Activated CD4-positive, alpha-beta T cell treated with anti-CD3 and anti-CD28 coated beads, Interleukin-2, amount 50 U/mL, for 24 hours (primary cell): ENCODE data around the gene BCAP29.

Experiments
- DNase-seq, 2 donors: peaks; one replicate each; pipeline ENCODE4 v3.0.0-alpha.2; 2020; ENCODE audit warnings: low read depth in 1 of 2, low spot score in 1 of 2

The BCAP29 gene

GRCh38 chr7:107661865-107662379 lies 81.9 kb downstream of the BCAP29 start:
- no peak for DNase-seq

GRCh38 chr7:107663196-107663595 lies 83.2 kb downstream of the BCAP29 start:
- DNase-seq, result no peak

- DNase-seq, result no peak
These were observed 86.7 kb downstream of the BCAP29 start for GRCh38 chr7:107666790-107667189.

GRCh38 chr7:107667341-107667740 lies 87.3 kb downstream of the BCAP29 start:
- no peak for DNase-seq

- DNase-seq, result no peak
These were observed 88.2 kb downstream of the BCAP29 start for GRCh38 chr7:107668296-107668695.
